SK-N-SH (cell line): ENCODE data around the gene KSR2. TPM values are rescaled to one million over a fixed set of nuclear protein-coding genes. Genes with fewer than 3 reads are reported as not detected.

Experiments
- CTCF ChIA-PET: fragments of 300-600, 350-600 bp; formaldehyde crosslinking; extraction: SDS; loops from one replicate; lab custom pipeline; 2021; lab: Yijun Ruan, JAX
- POLR2A ChIA-PET: fragments of 350-600 bp; sonication (Branson Sonifier 250); formaldehyde crosslinking; extraction: SDS; loops from one replicate; lab custom pipeline; 2020; ENCODE audit warnings: antibody characterized with exemption, inconsistent platforms; lab: Yijun Ruan, JAX
- DNase-seq: peaks from one replicate; pipeline ENCODE4 v3.0.0; 2012
- H2AFZ ChIP-seq: fragments of 200-600 bp; sonication (generic); 2 replicates; pipeline ENCODE4 v1.8.1; 2016; ENCODE audit warnings: antibody characterized with exemption, mild to moderate bottlenecking, low read depth
- H3F3A ChIP-seq: fragments of 200-600 bp; sonication (generic); replicated peaks from 2 replicates; pipeline ENCODE3; 2016; ENCODE audit warnings: antibody characterized with exemption, mild to moderate bottlenecking; ENCODE audit not compliant: insufficient read depth
- H3K27ac ChIP-seq, 2 experiments: fragments of 200-500 bp in 1 of 2; fragments of 200-600 bp in 1 of 2; sonication (Bioruptor generic) in 1 of 2; sonication (generic), shearing (Covaris generic) in 1 of 2; 2 replicates each; pipeline versions ENCODE4 v1.5.1 to v1.6.1; 2014 to 2016; ENCODE audit warnings: low read depth in 2 of 2, inconsistent platforms in 1 of 2, low read length in 1 of 2, mild to moderate bottlenecking in 1 of 2, mixed read lengths in 1 of 2
- H3K27me3 ChIP-seq: fragments of 200-600 bp; sonication (generic), shearing (Covaris generic); 2 replicates; pipeline ENCODE4 v1.6.1; 2016; ENCODE audit warnings: mixed run types; ENCODE audit not compliant: insufficient read depth
- H3K36me3 ChIP-seq, 2 experiments: fragments of 200-500 bp in 1 of 2; fragments of 200-600 bp in 1 of 2; sonication (Bioruptor generic) in 1 of 2; sonication (generic) in 1 of 2; replicated peaks in 1 of 2; 2 replicates each; pipeline versions ENCODE3 to v1.5.1; 2014 to 2016; ENCODE audit warnings: low read length in 1 of 2, mild to moderate bottlenecking in 1 of 2; ENCODE audit not compliant: insufficient read depth in 2 of 2, control insufficient read depth in 1 of 2
- H3K4me1 ChIP-seq, 2 experiments: fragments of 200-500 bp in 1 of 2; fragments of 200-600 bp in 1 of 2; sonication (Bioruptor generic) in 1 of 2; sonication (generic), shearing (Covaris generic) in 1 of 2; 2 replicates each; pipeline versions ENCODE4 v1.5.1 to v1.6.1; 2014 to 2016; ENCODE audit warnings: low read depth in 1 of 2, low read length in 1 of 2, mixed run types in 1 of 2; ENCODE audit not compliant: insufficient read depth in 2 of 2, control insufficient read depth in 1 of 2
- H3K4me2 ChIP-seq: fragments of 200-600 bp; sonication (generic), shearing (Covaris generic); 2 replicates; pipeline ENCODE4 v1.6.1; 2017; ENCODE audit warnings: mixed run types
- H3K4me3 ChIP-seq, 2 experiments: fragments of 200-500 bp in 1 of 2; fragments of 200-600 bp in 1 of 2; sonication (Bioruptor generic) in 1 of 2; sonication (generic), shearing (Covaris generic) in 1 of 2; 2 replicates each; pipeline versions ENCODE4 v1.5.1 to v1.8.1; 2014 to 2016; ENCODE audit warnings: low read depth in 2 of 2, inconsistent platforms in 1 of 2, low read length in 1 of 2, mild to moderate bottlenecking in 1 of 2, mixed read lengths in 1 of 2, moderate library complexity in 1 of 2
- H3K79me2 ChIP-seq: fragments of 200-600 bp; sonication (generic); 2 replicates; pipeline ENCODE4 v1.8.1; 2017; ENCODE audit warnings: mild to moderate bottlenecking; ENCODE audit not compliant: insufficient read depth
- H3K9ac ChIP-seq: fragments of 200-600 bp; sonication (generic); 2 replicates; pipeline ENCODE4 v1.6.1; 2017; ENCODE audit warnings: mixed run types
- H3K9me2 ChIP-seq: fragments of 200-600 bp; sonication (generic); 2 replicates; pipeline ENCODE4 v1.6.1; 2017; ENCODE audit warnings: mixed run types
- H3K9me3 ChIP-seq: fragments of 200-600 bp; sonication (generic); 2 replicates; pipeline ENCODE4 v1.6.1; 2017; ENCODE audit warnings: mixed run types, mild to moderate bottlenecking, moderate library complexity
- H4K20me1 ChIP-seq: fragments of 200-600 bp; sonication (generic); 2 replicates; pipeline ENCODE4 v1.6.1; 2017; ENCODE audit warnings: mild to moderate bottlenecking, mixed run types; ENCODE audit not compliant: insufficient read depth
- EP300 ChIP-seq, 2 experiments: IDR thresholded peaks; 2 replicates each; pipeline versions ENCODE4 v1.4.0 to v1.6.1; 2012; ENCODE audit warnings: borderline replicate concordance in 1 of 2, low read depth in 1 of 2, low read length in 1 of 2
- FOXM1 ChIP-seq: IDR thresholded peaks from 2 replicates; pipeline ENCODE4 v1.4.0; 2012; ENCODE audit warnings: low read depth, mild to moderate bottlenecking
- GABPA ChIP-seq: IDR thresholded peaks from 2 replicates; pipeline ENCODE4 v1.4.0; 2012; ENCODE audit warnings: low read depth, mild to moderate bottlenecking
- GATA2 ChIP-seq: sonication (generic); formaldehyde crosslinking; IDR thresholded peaks from 2 replicates; pipeline ENCODE4 v1.5.0; 2020; ENCODE audit warnings: mild to moderate bottlenecking, missing genetic modification reagents
- NRF1 ChIP-seq: IDR thresholded peaks from 2 replicates; pipeline ENCODE4 v1.6.1; 2012; ENCODE audit warnings: low read depth, mild to moderate bottlenecking, low read length
- YY1 ChIP-seq: IDR thresholded peaks from 2 replicates; pipeline ENCODE4 v1.4.0; 2012; ENCODE audit warnings: low read depth, mild to moderate bottlenecking
- WGBS: methylation state at CpG from one replicate; pipeline ENCODE4 v1.1.6; 2017; ENCODE audit warnings: low lambda C conversion rate; 5-methylcytosine and 5-hydroxymethylcytosine counted together
- polyA plus RNA-seq, 3 experiments: library from polyadenylated mRNA; depleted of rRNA; stranded (reverse); fragments of >200 nt; gene quantifications; 2 replicates each; pipeline ENCODE4 v1.2.3, GENCODE V29; 2012
- TF ChIP-seq, protein P1 (sequence below): IDR thresholded peaks from 2 replicates; pipeline ENCODE4 v1.4.0; 2012; ENCODE audit warnings: low read depth, borderline replicate concordance
- TF ChIP-seq, protein P2 (sequence below): IDR thresholded peaks from 2 replicates; pipeline ENCODE4; 2012
- TF ChIP-seq, protein P3 (sequence below): fragments of 150-350 bp; IDR thresholded peaks from 2 replicates; pipeline ENCODE4 v1.6.1; 2016; ENCODE audit warnings: mild to moderate bottlenecking, low read depth, low read length

The KSR2 gene
- polyA plus RNA-seq, 1 of the 3 experiments (the other 2 are of a cell fraction) = 0.12 TPM

DNA sequence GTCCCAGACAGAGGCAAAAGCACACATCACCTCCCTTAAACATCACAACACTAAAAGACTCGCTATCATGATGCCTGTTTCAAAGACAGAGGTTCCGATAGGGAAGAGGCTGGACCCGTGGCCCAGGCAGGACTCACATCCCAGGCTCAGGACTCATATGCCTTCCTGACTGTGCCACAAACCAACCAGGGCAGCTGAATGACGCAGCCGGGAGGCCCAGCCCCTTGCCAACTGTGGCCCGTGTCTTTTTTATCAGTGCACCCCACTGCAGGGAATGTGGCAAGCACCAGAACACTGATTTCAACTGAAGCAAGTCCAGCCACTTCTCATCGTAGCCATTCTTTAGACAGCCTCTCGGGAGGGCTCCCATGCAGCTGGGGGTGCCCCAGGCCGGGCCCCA, 132.3 kb downstream of the KSR2 start:
- Histone ChIP-seq H3K4me1 (peaks cover 0 to 29% of the 10 kb centered on the region in 2 experiments; a peak in 1 of 4 replicates), H3K27me3 (no peaks in the 10 kb centered on the region; the same call in 1 of the 2 replicates), H3K4me2 (no peak overlapping the region), H3K4me3 (no peak overlapping the region), H3K79me2 (no peaks in the 10 kb centered on the region), H3K27ac (no peak overlapping the region), H3K9me3 (no peaks in the 10 kb centered on the region), H3F3A (no peaks in the 10 kb centered on the region), H3K9me2 (no peaks in the 10 kb centered on the region), H4K20me1 (no peaks in the 10 kb centered on the region), H2AFZ (no peak overlapping the region), H3K9ac (no peak overlapping the region), H3K36me3 (no peaks in the 10 kb centered on the region)
- DNase-seq = no peak
- TF ChIP-seq, protein P1, sequence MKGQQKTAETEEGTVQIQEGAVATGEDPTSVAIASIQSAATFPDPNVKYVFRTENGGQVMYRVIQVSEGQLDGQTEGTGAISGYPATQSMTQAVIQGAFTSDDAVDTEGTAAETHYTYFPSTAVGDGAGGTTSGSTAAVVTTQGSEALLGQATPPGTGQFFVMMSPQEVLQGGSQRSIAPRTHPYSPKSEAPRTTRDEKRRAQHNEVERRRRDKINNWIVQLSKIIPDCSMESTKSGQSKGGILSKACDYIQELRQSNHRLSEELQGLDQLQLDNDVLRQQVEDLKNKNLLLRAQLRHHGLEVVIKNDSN = no peak
- TF ChIP-seq YY1 (no peak), NRF1 (no peak), FOXM1 (no peak)
- TF ChIP-seq, protein P2, sequence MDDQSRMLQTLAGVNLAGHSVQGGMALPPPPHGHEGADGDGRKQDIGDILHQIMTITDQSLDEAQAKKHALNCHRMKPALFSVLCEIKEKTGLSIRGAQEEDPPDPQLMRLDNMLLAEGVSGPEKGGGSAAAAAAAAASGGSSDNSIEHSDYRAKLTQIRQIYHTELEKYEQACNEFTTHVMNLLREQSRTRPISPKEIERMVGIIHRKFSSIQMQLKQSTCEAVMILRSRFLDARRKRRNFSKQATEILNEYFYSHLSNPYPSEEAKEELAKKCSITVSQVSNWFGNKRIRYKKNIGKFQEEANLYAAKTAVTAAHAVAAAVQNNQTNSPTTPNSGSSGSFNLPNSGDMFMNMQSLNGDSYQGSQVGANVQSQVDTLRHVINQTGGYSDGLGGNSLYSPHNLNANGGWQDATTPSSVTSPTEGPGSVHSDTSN = no peak
- TF ChIP-seq, protein P3, sequence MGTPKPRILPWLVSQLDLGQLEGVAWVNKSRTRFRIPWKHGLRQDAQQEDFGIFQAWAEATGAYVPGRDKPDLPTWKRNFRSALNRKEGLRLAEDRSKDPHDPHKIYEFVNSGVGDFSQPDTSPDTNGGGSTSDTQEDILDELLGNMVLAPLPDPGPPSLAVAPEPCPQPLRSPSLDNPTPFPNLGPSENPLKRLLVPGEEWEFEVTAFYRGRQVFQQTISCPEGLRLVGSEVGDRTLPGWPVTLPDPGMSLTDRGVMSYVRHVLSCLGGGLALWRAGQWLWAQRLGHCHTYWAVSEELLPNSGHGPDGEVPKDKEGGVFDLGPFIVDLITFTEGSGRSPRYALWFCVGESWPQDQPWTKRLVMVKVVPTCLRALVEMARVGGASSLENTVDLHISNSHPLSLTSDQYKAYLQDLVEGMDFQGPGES = no peak
- 83% methylated on average over 7 of the region's 9 CpGs for WGBS
- POLR2A ChIA-PET = no interaction called here
- CTCF ChIA-PET = interaction anchor here (0.7 to 8.0 kb wide), 59 partner anchors 10 to 635 kb away, joined by 3 to 220 read pairs (median 7); partner anchors contain the start of gene NOS1

DNA sequence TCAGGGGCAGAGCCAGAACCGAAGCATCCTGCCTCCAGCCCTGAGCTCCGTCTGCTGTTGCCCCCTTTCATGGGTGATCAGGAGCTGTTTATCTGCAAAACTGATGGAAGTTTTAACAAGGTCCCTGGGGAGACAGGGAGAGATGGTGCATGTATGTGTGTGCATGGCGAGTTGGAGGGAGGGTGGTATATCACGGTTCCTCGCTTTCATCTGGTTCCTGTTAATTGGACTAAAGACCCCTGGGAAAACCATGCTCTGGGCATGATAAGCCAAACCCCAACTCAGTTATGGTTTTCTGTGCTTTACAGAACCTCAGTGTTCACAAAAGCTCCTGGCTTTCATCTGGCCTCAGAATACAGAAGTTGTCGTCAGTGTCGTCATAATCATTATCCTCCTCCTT, 133.6 kb downstream of the KSR2 start:
- WGBS = 84% methylated on average over 7 of the region's 7 CpGs
- H3K9ac ChIP-seq = no peak overlapping the region
- POLR2A ChIA-PET = interaction anchor here (0.6 to 1.7 kb wide), 5 partner anchors 13 to 468 kb away, joined by 3 to 7 read pairs (median 3); no protein-coding TSS in a partner anchor
- no peaks in the 10 kb centered on the region for H3K36me3 ChIP-seq
- H3K4me3 ChIP-seq = no peak overlapping the region
- TF ChIP-seq GATA2 (CRISPR knock-in tag) = peak; percentile 70
- 0 out of 4 replicates have a peak, but pooled peaks of 1 of the 2 experiments have one; percentile 4 for TF ChIP-seq EP300 (IDR thresholded peaks at IDR 0.05; ENCODE audit: borderline replicate concordance in 1 of 2, low read depth in 1 of 2, low read length in 1 of 2)
- no peak for TF ChIP-seq GABPA
- TF ChIP-seq, protein P2 = no peak
- no peak for TF ChIP-seq YY1
- CTCF ChIA-PET = interaction anchor here (0.6 to 8.0 kb wide), 12 partner anchors 14 to 624 kb away, joined by 3 to 220 read pairs (median 8); no protein-coding TSS in a partner anchor
- H3K79me2 ChIP-seq = no peaks in the 10 kb centered on the region
- H2AFZ ChIP-seq = no peak overlapping the region
- H3K27me3 ChIP-seq = no peaks in the 10 kb centered on the region; the same call in 1 of the 2 replicates
- DNase-seq = peak; percentile 71
- no peaks in the 10 kb centered on the region for H3F3A ChIP-seq
- no peak overlapping the region for H3K4me2 ChIP-seq
- H3K27ac ChIP-seq = peak overlapping the region in 1 of 2 experiments; percentile 74; a peak in 2 of 4 replicates
- H3K9me3 ChIP-seq = no peaks in the 10 kb centered on the region
- H4K20me1 ChIP-seq = no peaks in the 10 kb centered on the region
- peaks cover 0 to 29% of the 10 kb centered on the region in 2 experiments; a peak in 1 of 4 replicates for H3K4me1 ChIP-seq
- no peaks in the 10 kb centered on the region for H3K9me2 ChIP-seq
